IMR-90 (cell line): ENCODE results near the gene PSMB2. TPM values are rescaled to one million over a fixed set of nuclear protein-coding genes. Genes with fewer than 3 reads are reported as not detected.

Experiments
- ATAC-seq: fragments of 200-7000 bp; cut with Tn5 transposase; 2 replicates; pipeline ENCODE4 v1.9.1; 2020; ENCODE audit warnings: low read depth, mild to moderate bottlenecking, moderate library complexity
- BruUV-seq: library from RNA; stranded (reverse); fragments of 400-500 nt; replicated peaks from 2 replicates; lab custom pipeline; 2021; lab: Mats Ljungman, UMichigan
- CTCF ChIA-PET: fragments of 300-600 bp; formaldehyde crosslinking; extraction: SDS; loops from one replicate; lab custom pipeline; 2021; ENCODE audit warnings: antibody characterized with exemption; lab: Yijun Ruan, JAX
- POLR2A ChIA-PET: fragments of 300-600 bp; sonication (Branson Sonifier 250); formaldehyde crosslinking; loops from one replicate; lab custom pipeline; 2022; ENCODE audit warnings: antibody characterized with exemption; ENCODE audit not compliant: unreplicated experiment; lab: Charles Lee
- DNase-seq: peaks from one replicate; pipeline ENCODE4 v3.0.0; 2013
- H2AFZ ChIP-seq: replicated peaks from 2 replicates; pipeline ENCODE3; 2013; ENCODE audit warnings: low read length, mild to moderate bottlenecking; ENCODE audit not compliant: poor library complexity
- H2AK5ac ChIP-seq: 2 replicates; pipeline ENCODE4 v1.6.1; 2013; ENCODE audit warnings: low read depth, low read length, inconsistent platforms
- H2AK9ac ChIP-seq: replicated peaks from 2 replicates; pipeline ENCODE3; 2013; ENCODE audit warnings: mild to moderate bottlenecking, low read depth, low read length, moderate library complexity; ENCODE audit not compliant: poor library complexity
- H2BK120ac ChIP-seq: 2 replicates; pipeline ENCODE4 v1.6.1; 2013; ENCODE audit warnings: low read depth, low read length, inconsistent platforms
- H2BK15ac ChIP-seq: 3 replicates; pipeline ENCODE4 v1.6.1; 2013; ENCODE audit warnings: low read depth, low read length, inconsistent platforms
- H2BK20ac ChIP-seq: 2 replicates; pipeline ENCODE4 v1.6.1; 2013; ENCODE audit warnings: low read depth, mild to moderate bottlenecking, inconsistent platforms, low read length, moderate library complexity
- H2BK5ac ChIP-seq: 2 replicates; pipeline ENCODE4 v1.6.1; 2013; ENCODE audit warnings: mild to moderate bottlenecking, low read depth, low read length, inconsistent platforms; ENCODE audit not compliant: poor library complexity, severe bottlenecking
- H3K14ac ChIP-seq: replicated peaks from 2 replicates; pipeline ENCODE4 v1.6.1; 2013; ENCODE audit warnings: low read depth, low read length, inconsistent platforms
- H3K18ac ChIP-seq: 2 replicates; pipeline ENCODE4 v1.6.1; 2013; ENCODE audit warnings: low read depth, low read length, control low read depth
- H3K23ac ChIP-seq: 2 replicates; pipeline ENCODE4 v1.6.1; 2013; ENCODE audit warnings: low read depth, low read length, inconsistent platforms
- H3K27ac ChIP-seq: 2 replicates; pipeline ENCODE4 v1.5.1; 2013; ENCODE audit warnings: mild to moderate bottlenecking, control low read depth, low read length; ENCODE audit not compliant: insufficient read depth
- H3K27me3 ChIP-seq: 2 replicates; pipeline ENCODE4 v1.6.1; 2013; ENCODE audit warnings: low read length; ENCODE audit not compliant: control insufficient read depth, insufficient read depth
- H3K36me3 ChIP-seq: 2 replicates; pipeline ENCODE4 v1.6.1; 2013; ENCODE audit warnings: low read length, mixed read lengths; ENCODE audit not compliant: control insufficient read depth, insufficient read depth
- H3K4ac ChIP-seq: 2 replicates; pipeline ENCODE4 v1.6.1; 2013; ENCODE audit warnings: low read depth, low read length, inconsistent platforms
- H3K4me1 ChIP-seq: 2 replicates; pipeline ENCODE4 v1.6.1; 2013; ENCODE audit warnings: low read length, mixed read lengths; ENCODE audit not compliant: control insufficient read depth, insufficient read depth
- H3K4me2 ChIP-seq: 2 replicates; pipeline ENCODE4 v1.6.1; 2013; ENCODE audit warnings: low read depth, mild to moderate bottlenecking, control low read depth, low read length, moderate library complexity
- H3K4me3 ChIP-seq: 2 replicates; pipeline ENCODE4 v1.5.1; 2013; ENCODE audit warnings: low read depth, mild to moderate bottlenecking, control low read depth, low read length, moderate library complexity; ENCODE audit not compliant: insufficient read depth
- H3K56ac ChIP-seq: 2 replicates; pipeline ENCODE4 v1.6.1; 2013; ENCODE audit warnings: low read length, inconsistent platforms; ENCODE audit not compliant: insufficient read depth; ENCODE audit errors: extremely low read depth
- H3K79me1 ChIP-seq, 2 experiments: 2 replicates each; pipeline ENCODE4 v1.6.1; 2013; ENCODE audit warnings: low read length in 2 of 2, inconsistent platforms in 1 of 2, low read depth in 1 of 2
- H3K9ac ChIP-seq: 2 replicates; pipeline ENCODE4 v1.6.1; 2013; ENCODE audit warnings: low read depth, low read length, control low read depth
- H3K9me1 ChIP-seq: 2 replicates; pipeline ENCODE4 v1.6.1; 2013; ENCODE audit warnings: low read length, inconsistent platforms; ENCODE audit not compliant: insufficient read depth
- H3K9me3 ChIP-seq: 2 replicates; pipeline ENCODE4 v1.6.1; 2013; ENCODE audit warnings: low read length; ENCODE audit not compliant: control insufficient read depth, insufficient read depth
- H4K20me1 ChIP-seq: 2 replicates; pipeline ENCODE4 v1.6.1; 2013; ENCODE audit warnings: low read length, inconsistent platforms; ENCODE audit not compliant: insufficient read depth
- H4K5ac ChIP-seq: 2 replicates; pipeline ENCODE4 v1.6.1; 2013; ENCODE audit warnings: mild to moderate bottlenecking, low read depth, low read length, control low read depth
- H4K8ac ChIP-seq, 2 experiments: 2 replicates each; pipeline ENCODE4 v1.6.1; 2013; ENCODE audit warnings: low read depth in 2 of 2, low read length in 2 of 2, control low read depth in 1 of 2, inconsistent platforms in 1 of 2
- H4K91ac ChIP-seq: 2 replicates; pipeline ENCODE4 v1.6.1; 2013; ENCODE audit warnings: low read depth, low read length, inconsistent platforms; ENCODE audit not compliant: insufficient read depth
- BHLHE40 ChIP-seq: fragments of 150-350 bp; IDR thresholded peaks from 2 replicates; pipeline ENCODE4 v1.6.1; 2016; ENCODE audit warnings: mild to moderate bottlenecking, low read depth, low read length
- CEBPB ChIP-seq: IDR thresholded peaks from 2 replicates; pipeline ENCODE4 v1.6.1; 2012; ENCODE audit warnings: low read depth, low read length, improper control_type of control experiment
- CTCF ChIP-seq: conservative IDR thresholded peaks from 2 replicates; pipeline ENCODE4 v1.5.1; 2012; ENCODE audit warnings: mild to moderate bottlenecking, low read depth, low read length, improper control_type of control experiment
- ELK1 ChIP-seq: fragments of 150-350 bp; IDR thresholded peaks from 2 replicates; pipeline ENCODE4 v1.6.1; 2016; ENCODE audit warnings: low read depth, mild to moderate bottlenecking, low read length, moderate library complexity, borderline replicate concordance
- MAFK ChIP-seq: IDR thresholded peaks from 2 replicates; pipeline ENCODE4 v1.6.1; 2012; ENCODE audit warnings: low read depth, low read length, improper control_type of control experiment
- MAZ ChIP-seq: IDR thresholded peaks from 2 replicates; pipeline ENCODE4 v1.6.1; 2012; ENCODE audit warnings: low read depth, mild to moderate bottlenecking, low read length, improper control_type of control experiment, moderate library complexity, borderline replicate concordance
- MXI1 ChIP-seq: IDR thresholded peaks from 2 replicates; pipeline ENCODE4 v1.6.1; 2012; ENCODE audit warnings: low read depth, mild to moderate bottlenecking, low read length, moderate library complexity, borderline replicate concordance
- NFE2L2 ChIP-seq: fragments of 150-350 bp; IDR thresholded peaks from 2 replicates; pipeline ENCODE4 v1.6.1; 2016; ENCODE audit warnings: low read depth, mild to moderate bottlenecking, low read length
- POLR2A ChIP-seq: IDR thresholded peaks from 2 replicates; pipeline ENCODE4 v1.6.1; 2012; ENCODE audit warnings: mild to moderate bottlenecking, low read depth, low read length
- RAD21 ChIP-seq: IDR thresholded peaks from 2 replicates; pipeline ENCODE4 v1.6.1; 2012; ENCODE audit warnings: low read length, improper control_type of control experiment
- RCOR1 ChIP-seq: IDR thresholded peaks from 2 replicates; pipeline ENCODE4 v1.6.1; 2012; ENCODE audit warnings: mild to moderate bottlenecking, low read length, improper control_type of control experiment; ENCODE audit not compliant: insufficient replicate concordance
- SMC3 ChIP-seq: fragments of 150-350 bp; IDR thresholded peaks from 2 replicates; pipeline ENCODE4 v1.6.1; 2016; ENCODE audit warnings: low read depth, mild to moderate bottlenecking, antibody characterized with exemption, low read length, moderate library complexity
- USF2 ChIP-seq: fragments of 150-350 bp; IDR thresholded peaks from 2 replicates; pipeline ENCODE4 v1.6.1; 2017; ENCODE audit warnings: mild to moderate bottlenecking, antibody characterized with exemption, low read length, low read depth
- WGBS, 2 experiments: methylation state at CpG; one replicate each; pipeline versions ENCODE4 v1.1.5 to v1.1.7; 2013; ENCODE audit warnings: missing lambda C conversion rate in 2 of 2; ENCODE audit not compliant: insufficient read length in 1 of 2; ENCODE audit errors: extremely low coverage in 2 of 2; 5-methylcytosine and 5-hydroxymethylcytosine counted together
- dilution Hi-C: fragments of 300-500 bp; cut with HindIII; formaldehyde crosslinking; loops from one replicate; pipeline ENCODE4 v1.14.3; 2018; ENCODE audit warnings: low sequenced_read_pairs; ENCODE audit not compliant: unreplicated experiment
- in situ Hi-C: fragments of 300-500 bp; cut with MboI; formaldehyde crosslinking; loops from 3 replicates; pipeline ENCODE4 v1.14.3; 2019; ENCODE audit warnings: low sequenced_read_pairs, inconsistent platforms, mixed read lengths
- intact Hi-C: fragments of 100-400 bp; cut with micrococcal nuclease; formaldehyde crosslinking; loops from 2 replicates; pipeline ENCODE4 v1.10.0; 2022
- polyA plus RNA-seq, 3 experiments: library from polyadenylated mRNA; depleted of rRNA; stranded (reverse); fragments of >200 nt; gene quantifications; 2 replicates each; pipeline ENCODE4 v1.2.3, GENCODE V29; 2012; ENCODE audit warnings: low replicate concordance in 1 of 3
- total RNA-seq: library from RNA; depleted of rRNA; stranded (reverse); fragments of >200 nt; gene quantifications from 2 replicates; pipeline ENCODE4 v1.2.3, GENCODE V29; 2012

PSMB2 gene
- total and polyA plus RNA-seq, 2 of the 4 experiments (the other 2 are of a cell fraction), result 23.8 to 86.2 TPM

GRCh38 chr1:35599411-35599810, 41.9 kb downstream of the PSMB2 start:
- H2BK120ac ChIP-seq, result no peak overlapping the region
- H3K9ac ChIP-seq, result no peak overlapping the region
- no peaks in the 10 kb centered on the region for H3K27me3 ChIP-seq
- H3K9me1 ChIP-seq, result peaks cover 6% of the 10 kb centered on the region
- H3K79me1 ChIP-seq, result peaks cover 6 to 10% of the 10 kb centered on the region in 2 experiments; a peak in 2 of 4 replicates
- no peak overlapping the region for H4K8ac ChIP-seq
- no peaks in the 10 kb centered on the region; the same call in 1 of the 2 replicates for H4K20me1 ChIP-seq
- H3K36me3 ChIP-seq, result peaks cover 26% of the 10 kb centered on the region
- H2BK5ac ChIP-seq, result no peak overlapping the region
- H2AK9ac ChIP-seq, result no peak overlapping the region
- no peak overlapping the region for H2BK20ac ChIP-seq
- no peak overlapping the region for H3K56ac ChIP-seq
- H3K4me2 ChIP-seq, result no peak overlapping the region
- no peak overlapping the region for H3K14ac ChIP-seq
- in situ Hi-C loops, result no loop called here
- no peak overlapping the region for H3K23ac ChIP-seq
- H2AK5ac ChIP-seq, result no peak overlapping the region
- POLR2A ChIA-PET, result no interaction called here
- CTCF ChIA-PET, result no interaction called here
- H3K27ac ChIP-seq, result no peak overlapping the region
- intact Hi-C loops, result no loop called here
- dilution Hi-C loops, result no loop called here
- H2AFZ ChIP-seq, result no peak overlapping the region
- H3K9me3 ChIP-seq, result no peaks in the 10 kb centered on the region
- no peak overlapping the region for H3K4ac ChIP-seq
- BruUV-seq, result no TSS peak
- no peak overlapping the region for H3K18ac ChIP-seq
- TF ChIP-seq RAD21, result no peak
- no peak for TF ChIP-seq RCOR1
- no peak for TF ChIP-seq MXI1
- no peak for TF ChIP-seq BHLHE40
- TF ChIP-seq SMC3, result no peak
- TF ChIP-seq USF2, result no peak
- TF ChIP-seq MAZ, result no peak
- no peak for TF ChIP-seq POLR2A
- no peak for TF ChIP-seq ELK1
- no peak for TF ChIP-seq MAFK
- TF ChIP-seq CEBPB, result no peak
- no peak for TF ChIP-seq CTCF
- TF ChIP-seq NFE2L2, result no peak
- H4K5ac ChIP-seq, result no peak overlapping the region
- H3K4me1 ChIP-seq, result no peaks in the 10 kb centered on the region
- ATAC-seq, result no peak
- H2BK15ac ChIP-seq, result no peak overlapping the region
- DNase-seq, result no peak
- no peak overlapping the region for H4K91ac ChIP-seq
- WGBS, 2 experiments, result 90 to 100% methylated on average over 1 to 3 of the region's 3 CpGs
- H3K4me3 ChIP-seq, result no peak overlapping the region
